Measurements from ENCODE around the gene SCUBE1. TPM values are rescaled to one million over a fixed set of nuclear protein-coding genes. Genes with fewer than 3 reads are reported as not detected.
A peak's percentile ranks its signal among the peaks of the same experiment; 100 is the strongest.

The SCUBE1 gene
- total RNA-seq, 1 donor from 2014 or later: not detected

DNA sequence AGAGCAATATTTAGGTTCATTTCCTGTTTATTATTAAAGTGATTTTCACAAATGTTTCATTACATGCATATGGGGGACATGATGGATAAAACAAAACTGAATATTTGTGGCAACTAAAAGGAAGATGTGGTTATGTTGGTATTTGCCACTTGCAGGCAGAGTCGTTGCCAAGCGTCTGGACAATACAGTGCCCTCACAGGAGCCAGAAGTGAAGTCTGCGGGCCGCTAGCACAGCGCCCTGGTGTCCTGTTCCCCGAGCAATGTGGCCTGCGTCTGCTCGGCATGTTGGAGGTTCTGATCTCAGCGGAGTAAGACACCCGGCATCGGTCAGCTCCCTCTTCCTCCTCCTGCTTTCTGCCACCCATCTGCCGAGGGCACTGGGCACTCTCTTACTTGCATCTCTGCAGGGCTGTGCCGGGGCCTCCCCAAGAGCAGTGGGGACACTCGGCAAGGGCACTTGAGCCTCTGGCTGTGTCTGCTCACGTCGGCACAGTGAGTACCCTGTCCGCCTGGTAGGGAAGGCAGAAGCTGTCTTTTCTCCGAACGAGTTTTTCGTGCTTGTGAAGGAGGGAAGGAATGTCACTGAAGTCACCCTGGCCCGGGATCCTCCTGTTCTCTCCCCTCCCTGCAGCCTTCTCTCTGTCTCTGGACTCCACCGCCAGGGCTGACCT, 145.8 kb downstream of the SCUBE1 start:
- TF ChIP-seq, protein P1, sequence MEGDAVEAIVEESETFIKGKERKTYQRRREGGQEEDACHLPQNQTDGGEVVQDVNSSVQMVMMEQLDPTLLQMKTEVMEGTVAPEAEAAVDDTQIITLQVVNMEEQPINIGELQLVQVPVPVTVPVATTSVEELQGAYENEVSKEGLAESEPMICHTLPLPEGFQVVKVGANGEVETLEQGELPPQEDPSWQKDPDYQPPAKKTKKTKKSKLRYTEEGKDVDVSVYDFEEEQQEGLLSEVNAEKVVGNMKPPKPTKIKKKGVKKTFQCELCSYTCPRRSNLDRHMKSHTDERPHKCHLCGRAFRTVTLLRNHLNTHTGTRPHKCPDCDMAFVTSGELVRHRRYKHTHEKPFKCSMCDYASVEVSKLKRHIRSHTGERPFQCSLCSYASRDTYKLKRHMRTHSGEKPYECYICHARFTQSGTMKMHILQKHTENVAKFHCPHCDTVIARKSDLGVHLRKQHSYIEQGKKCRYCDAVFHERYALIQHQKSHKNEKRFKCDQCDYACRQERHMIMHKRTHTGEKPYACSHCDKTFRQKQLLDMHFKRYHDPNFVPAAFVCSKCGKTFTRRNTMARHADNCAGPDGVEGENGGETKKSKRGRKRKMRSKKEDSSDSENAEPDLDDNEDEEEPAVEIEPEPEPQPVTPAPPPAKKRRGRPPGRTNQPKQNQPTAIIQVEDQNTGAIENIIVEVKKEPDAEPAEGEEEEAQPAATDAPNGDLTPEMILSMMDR (conservative IDR thresholded peaks at IDR 0.05; ENCODE audit: low read depth, low read length): no peak
- H3K4me3 ChIP-seq (ENCODE audit: low read depth, low read length): no peak overlapping the region
- DNase-seq (ENCODE audit: low read depth): no peak

DNA sequence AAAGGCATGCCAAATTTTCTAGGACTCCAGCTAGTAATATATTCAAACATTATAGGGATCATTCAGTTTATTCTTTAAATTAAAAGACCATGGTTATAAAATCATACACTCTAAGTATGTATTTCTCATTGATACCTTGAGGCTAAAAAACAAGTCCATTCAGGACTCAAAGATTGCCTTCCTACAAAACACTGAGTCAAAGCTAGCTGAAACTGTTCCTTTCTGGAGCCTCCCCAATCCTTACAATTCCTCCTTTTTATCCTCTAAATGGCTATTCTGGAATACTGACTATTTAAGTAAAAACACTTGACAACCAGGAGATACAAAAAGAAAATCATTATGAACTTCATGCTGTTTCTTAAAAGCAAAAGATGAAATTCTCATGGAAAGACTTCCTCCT, 151.3 kb downstream of the SCUBE1 start:
- TF ChIP-seq, protein P1 (conservative IDR thresholded peaks at IDR 0.05; ENCODE audit: low read depth, low read length): no peak
- DNase-seq (ENCODE audit: low read depth): no peak
- H3K4me3 ChIP-seq (ENCODE audit: low read depth, low read length): no peak overlapping the region

GRCh38 chr22:43188829-43189545, 154.2 kb downstream of the SCUBE1 start:
- TF ChIP-seq, protein P1 (conservative IDR thresholded peaks at IDR 0.05; ENCODE audit: low read depth, low read length): no peak
- H3K4me3 ChIP-seq (ENCODE audit: low read depth, low read length): no peak overlapping the region
- DNase-seq (ENCODE audit: low read depth): no peak

GRCh38 chr22:43187171-43188099, 155.7 kb downstream of the SCUBE1 start:
- TF ChIP-seq, protein P1 (conservative IDR thresholded peaks at IDR 0.05; ENCODE audit: low read depth, low read length): peak; percentile 57
- peak; percentile 18 for DNase-seq (ENCODE audit: low read depth)
- peak overlapping the region; percentile 65 for H3K4me3 ChIP-seq (ENCODE audit: low read depth, low read length)

GRCh38 chr22:43186272-43187170, 156.7 kb downstream of the SCUBE1 start, which contains the start of gene TTLL12:
Gene TTLL12, minus strand, starts transcription at chr22:43187134. Its CDS starts 65 bp downstream, at chr22:43187069.
- TF ChIP-seq, protein P1 (conservative IDR thresholded peaks at IDR 0.05; ENCODE audit: low read depth, low read length): no peak
- peak within 1 kb of the TSS; percentile 81 for H3K4me3 ChIP-seq (ENCODE audit: low read depth, low read length)
- no peak for DNase-seq (ENCODE audit: low read depth)

GRCh38 chr22:43185860-43186261, 157.3 kb downstream of the SCUBE1 start:
- H3K4me3 ChIP-seq (ENCODE audit: low read depth, low read length): peak overlapping the region; percentile 81
- no peak for DNase-seq (ENCODE audit: low read depth)
- TF ChIP-seq, protein P1 (conservative IDR thresholded peaks at IDR 0.05; ENCODE audit: low read depth, low read length): no peak

Data from epithelial cell of proximal tubule (primary cell).